ENCODE measurements around the gene ROPN1L. TPM values are rescaled to one million over a fixed set of nuclear protein-coding genes. Genes with fewer than 3 reads are reported as not detected.

Gene ROPN1L
- total and polyA plus RNA-seq, 2 of the 8 experiments (the other 6 are each of a cell fraction or from before 2014, with no cell fraction given): 0.24 to 0.73 TPM

DNA sequence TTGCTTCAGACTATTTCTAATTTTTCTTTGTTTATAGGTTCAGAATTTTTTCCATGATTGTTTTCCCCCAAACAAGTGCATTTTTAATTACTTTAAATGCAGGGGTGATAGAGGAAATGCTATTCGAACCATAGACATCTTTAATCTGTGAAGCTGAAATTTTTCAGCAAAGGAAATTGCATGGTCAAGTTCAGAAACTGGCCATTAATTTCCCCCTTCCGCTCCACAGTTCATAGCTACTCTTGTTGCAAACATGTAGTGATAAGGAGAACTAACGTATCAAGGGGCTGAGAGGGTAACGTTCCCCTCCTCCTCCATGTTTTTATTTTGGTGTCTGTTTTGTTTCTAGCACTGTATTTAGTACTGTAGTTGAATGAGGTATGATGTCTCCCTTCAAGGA is 3.4 kb upstream of the ROPN1L start:
- no peak overlapping the region for H4K8ac ChIP-seq (ENCODE audit: extremely low read depth, insufficient read depth, low read length)
- no peak overlapping the region for H3K27ac ChIP-seq (ENCODE audit: low read depth, low read length)
- H3K18ac ChIP-seq (ENCODE audit: extremely low read depth, low read length): no peak overlapping the region
- H2BK120ac ChIP-seq (replicated peaks; ENCODE audit: low read depth, low read length): no peak overlapping the region
- H3K4ac ChIP-seq (replicated peaks; ENCODE audit: insufficient read length, low read depth, low read length): no peak overlapping the region
- H3K79me1 ChIP-seq (ENCODE audit: low read depth, low read length): no peaks in the 10 kb centered on the region
- H3K36me3 ChIP-seq (ENCODE audit: control insufficient read depth in 2 of 4, insufficient read depth in 4 of 4, low read length in 3 of 4): peaks cover 2 to 19% (median 8%) of the 10 kb centered on the region in 4 experiments; a peak in 7 of 8 replicates
- H3K4me1 ChIP-seq (replicated peaks in 1 of 4; ENCODE audit: control insufficient read depth in 3 of 4, insufficient read depth in 4 of 4, low read length in 3 of 4): peaks cover 0 to 6% (median 4%) of the 10 kb centered on the region in 4 experiments; a peak in 4 of 7 replicates
- H3K56ac ChIP-seq (replicated peaks; ENCODE audit: insufficient read length, low read depth, low read length): no peak overlapping the region
- ChIA-PET POLR2A (ENCODE audit: partially characterized antibody) (no interaction called here), CTCF (ENCODE audit: partially characterized antibody) (interaction anchor here (2.9 kb wide), 1 partner anchor 14 kb away, joined by 14 read pairs; no protein-coding TSS in a partner anchor)
- no peak overlapping the region for H3K4me3 ChIP-seq (ENCODE audit: extremely low read depth in 1 of 4, insufficient read depth in 2 of 4, low read depth in 3 of 4, low read length in 4 of 4)
- no peak overlapping the region for H2AFZ ChIP-seq (ENCODE audit: low read length)
- H3K27me3 ChIP-seq (replicated peaks in 1 of 4; ENCODE audit: control insufficient read depth in 3 of 4, extremely low read depth in 1 of 4, insufficient read depth in 3 of 4, low read length in 3 of 4): peaks cover 0 to 10% (median 6%) of the 10 kb centered on the region in 4 experiments; a peak in 5 of 7 replicates
- FAIRE-seq: no peak
- H3K23me2 ChIP-seq (ENCODE audit: low read depth, low read length): peaks cover 5% of the 10 kb centered on the region; the same call in 1 of the 2 replicates
- no peak overlapping the region for H2BK5ac ChIP-seq (ENCODE audit: low read depth, low read length)
- no peak overlapping the region for H3K23ac ChIP-seq (ENCODE audit: insufficient read length)
- no peak overlapping the region for H2AK5ac ChIP-seq (ENCODE audit: low read depth, low read length)
- no peak overlapping the region for H4K91ac ChIP-seq (replicated peaks; ENCODE audit: insufficient read length, low read length)
- no peak overlapping the region for H3K14ac ChIP-seq (ENCODE audit: insufficient read length)
- no peak overlapping the region for H3K4me2 ChIP-seq (ENCODE audit: insufficient read depth in 1 of 2, low read depth in 2 of 2, low read length in 2 of 2)
- H3K9ac ChIP-seq (replicated peaks in 1 of 4; ENCODE audit: extremely low read depth in 1 of 4, low read depth in 3 of 4, low read length in 3 of 4): no peak overlapping the region
- no peaks in the 10 kb centered on the region for H3K9me3 ChIP-seq (ENCODE audit: insufficient read depth in 2 of 2, low read depth in 1 of 2, low read length in 1 of 2)
- no peaks in the 10 kb centered on the region for H3K79me2 ChIP-seq (ENCODE audit: control insufficient read depth in 1 of 2, insufficient read depth in 2 of 2, low read length in 2 of 2)
- H2BK15ac ChIP-seq (ENCODE audit: low read length): no peak overlapping the region
- 81% methylated on average over 4 of the region's 4 CpGs; no CpG with 5 or more reads in 1 of the 2 experiments for WGBS, 2 experiments (ENCODE audit: extremely low coverage in 1 of 2, insufficient coverage in 1 of 2, insufficient read length in 1 of 2, insufficient replicate concordance in 2 of 2, low coverage in 1 of 2, low lambda C conversion rate in 2 of 2, missing lambda C conversion rate in 1 of 2)
- no peak overlapping the region for H2BK20ac ChIP-seq (ENCODE audit: low read length)
- DNase-seq (ENCODE audit: low read depth in 1 of 2, low spot score in 2 of 2): no peak
- H4K5ac ChIP-seq (ENCODE audit: insufficient read length, low read depth, low read length): no peak overlapping the region
- no peak overlapping the region for H2BK12ac ChIP-seq (ENCODE audit: low read depth, low read length)
- no peaks in the 10 kb centered on the region for H4K20me1 ChIP-seq (replicated peaks in 1 of 2; ENCODE audit: control insufficient read depth in 1 of 2, insufficient read depth in 2 of 2, low read length in 2 of 2)
- TF ChIP-seq SIX5 (IDR thresholded peaks at IDR 0.05; ENCODE audit: low read depth, low read length) (no peak), CTBP2 (IDR thresholded peaks at IDR 0.05; ENCODE audit: borderline replicate concordance, insufficient read depth, insufficient read length, low read length) (no peak), RBBP5 (IDR thresholded peaks at IDR 0.05; ENCODE audit: borderline replicate concordance, low read depth, low read length) (no peak)

Measured in H1 (cell line).